HG03575 (cell line): ENCODE data around the gene GABRA5.

ENCODE experiments used
- ATAC-seq: cut with Tn5 transposase; IDR thresholded peaks from one replicate; pipeline ENCODE4 v1.9.1; 2021; ENCODE audit not compliant: unreplicated experiment, insufficient number of reproducible peaks, low FRiP score; ENCODE audit errors: extremely low read depth

GABRA5 gene

DNA sequence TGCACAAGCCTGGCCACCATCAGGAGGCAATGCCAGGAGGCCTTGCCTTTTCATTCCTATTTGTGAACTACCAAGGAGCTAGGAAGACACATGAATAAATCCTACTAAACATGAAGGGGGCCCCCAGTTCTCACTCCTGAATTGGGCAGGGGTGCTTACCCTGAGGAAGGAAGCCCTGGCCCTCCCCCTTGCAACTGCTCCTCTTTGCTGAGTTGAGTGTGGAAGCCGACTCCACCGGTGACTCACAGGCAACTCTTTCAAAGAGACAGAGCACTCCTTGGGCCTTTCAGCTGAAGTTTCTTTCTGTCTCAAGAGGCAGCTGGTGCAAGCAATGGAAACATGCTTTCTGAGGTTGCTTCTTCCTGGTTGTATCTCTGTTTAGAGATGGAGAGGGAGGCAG, 105.8 kb downstream of the GABRA5 start:
- no peak for ATAC-seq

DNA sequence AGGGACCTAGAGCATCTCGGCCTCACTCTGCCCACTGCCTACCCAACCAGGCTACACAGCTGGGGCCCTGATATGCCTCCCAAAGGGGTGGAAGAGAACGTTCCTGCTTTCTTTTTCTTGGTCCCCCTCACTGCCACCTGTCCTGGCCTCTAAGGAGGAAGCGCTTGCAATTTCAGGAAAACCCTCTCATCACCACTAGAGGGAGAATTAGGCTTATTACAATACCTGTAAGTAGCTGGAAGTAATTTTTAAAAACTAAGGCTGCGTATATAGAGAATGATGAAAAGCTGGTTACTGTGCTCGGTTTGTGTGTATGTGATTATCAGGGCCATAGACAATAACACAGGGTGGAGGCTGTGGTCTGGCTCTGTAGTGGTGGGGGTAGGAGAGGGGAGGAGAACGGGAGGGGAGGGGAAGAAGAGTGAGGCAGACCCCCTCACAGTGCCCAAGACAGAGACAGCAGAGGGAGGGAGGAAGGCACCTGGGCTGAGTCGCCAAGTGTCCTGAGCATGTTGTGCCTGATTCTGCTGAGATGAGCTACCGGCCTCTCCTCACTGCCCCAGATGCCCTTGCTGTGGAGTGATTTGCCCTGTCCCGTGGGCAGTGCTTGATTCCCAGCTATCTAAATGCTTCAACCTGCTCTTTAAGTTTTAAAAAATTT, 107.4 kb downstream of the GABRA5 start:
- ATAC-seq = no peak

- ATAC-seq = no peak
Measured at GRCh38 chr15:26981492-26981891, 114.6 kb downstream of the GABRA5 start.

DNA sequence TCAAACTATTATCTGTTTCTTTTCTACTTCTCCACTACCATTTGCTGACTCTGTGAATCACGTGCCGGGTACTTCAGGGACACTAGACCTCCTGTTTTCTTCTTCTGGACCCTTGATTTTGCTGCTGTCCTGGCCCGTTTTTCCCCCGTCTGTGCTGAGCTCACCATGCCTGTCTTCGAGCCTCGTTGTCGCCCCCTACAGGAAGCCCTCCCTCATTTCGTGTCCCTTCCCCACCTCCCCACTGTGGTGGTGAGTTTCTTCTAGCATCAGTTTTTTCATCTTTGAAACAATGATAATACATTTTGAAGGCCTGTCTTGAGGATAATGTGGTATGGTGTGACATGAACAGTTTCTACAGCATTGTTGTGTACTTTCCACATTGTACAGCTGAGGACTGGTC, 117.0 kb downstream of the GABRA5 start:
- ATAC-seq = no peak

DNA sequence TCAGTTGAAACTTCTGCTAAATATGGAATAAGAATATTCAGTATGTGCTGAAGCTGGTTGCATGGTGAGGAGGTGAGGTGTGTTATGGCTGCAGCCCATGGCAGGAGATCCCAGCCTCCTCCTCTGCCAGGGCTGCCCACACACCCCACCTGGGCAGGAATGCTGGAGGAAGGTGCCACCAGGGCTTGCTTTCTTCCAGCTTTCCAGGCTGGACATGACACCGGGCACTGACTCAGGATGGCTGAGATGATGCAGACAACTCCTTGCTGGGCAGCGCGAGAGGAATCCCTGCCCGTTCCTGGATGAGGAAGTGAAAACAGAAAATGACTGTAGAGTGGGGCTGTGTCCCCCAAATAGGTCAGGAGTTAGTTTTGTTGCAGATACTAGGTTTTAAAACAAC, 118.2 kb downstream of the GABRA5 start:
- no peak for ATAC-seq

- no peak for ATAC-seq
Measured at GRCh38 chr15:26996250-26996649, 129.4 kb downstream of the GABRA5 start.
